GM19043 (cell line): ENCODE data around the gene TFAP2A.

Experiments used
- ATAC-seq: cut with Tn5 transposase; IDR thresholded peaks from one replicate; pipeline ENCODE4 v1.9.1; 2021; ENCODE audit warnings: low read depth; ENCODE audit not compliant: unreplicated experiment

The TFAP2A gene

DNA sequence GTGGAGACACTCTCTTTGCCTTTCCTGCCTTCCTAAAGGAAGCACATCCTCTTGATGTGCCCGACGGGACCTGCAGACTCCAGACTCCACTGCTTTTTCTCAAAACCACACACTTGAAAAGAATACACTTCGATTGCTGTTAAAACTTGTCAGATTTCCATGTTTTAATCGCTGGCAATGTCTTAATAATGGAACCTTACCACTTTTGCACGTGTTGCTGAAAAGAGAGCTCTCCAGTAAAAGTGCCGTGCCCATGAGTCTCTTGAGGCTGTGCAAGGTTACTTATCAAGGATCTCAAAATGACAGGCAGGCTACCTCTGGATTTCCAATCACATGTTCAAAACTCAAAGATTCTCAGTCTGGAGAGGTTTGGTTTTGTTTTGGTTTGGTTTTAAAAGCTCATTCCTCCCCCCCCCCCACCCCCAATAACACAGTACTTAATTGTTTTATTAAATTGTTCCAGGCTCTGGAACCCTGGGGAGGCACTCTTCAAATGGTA is 12.0 kb upstream of the TFAP2A start:
- no peak for ATAC-seq

DNA sequence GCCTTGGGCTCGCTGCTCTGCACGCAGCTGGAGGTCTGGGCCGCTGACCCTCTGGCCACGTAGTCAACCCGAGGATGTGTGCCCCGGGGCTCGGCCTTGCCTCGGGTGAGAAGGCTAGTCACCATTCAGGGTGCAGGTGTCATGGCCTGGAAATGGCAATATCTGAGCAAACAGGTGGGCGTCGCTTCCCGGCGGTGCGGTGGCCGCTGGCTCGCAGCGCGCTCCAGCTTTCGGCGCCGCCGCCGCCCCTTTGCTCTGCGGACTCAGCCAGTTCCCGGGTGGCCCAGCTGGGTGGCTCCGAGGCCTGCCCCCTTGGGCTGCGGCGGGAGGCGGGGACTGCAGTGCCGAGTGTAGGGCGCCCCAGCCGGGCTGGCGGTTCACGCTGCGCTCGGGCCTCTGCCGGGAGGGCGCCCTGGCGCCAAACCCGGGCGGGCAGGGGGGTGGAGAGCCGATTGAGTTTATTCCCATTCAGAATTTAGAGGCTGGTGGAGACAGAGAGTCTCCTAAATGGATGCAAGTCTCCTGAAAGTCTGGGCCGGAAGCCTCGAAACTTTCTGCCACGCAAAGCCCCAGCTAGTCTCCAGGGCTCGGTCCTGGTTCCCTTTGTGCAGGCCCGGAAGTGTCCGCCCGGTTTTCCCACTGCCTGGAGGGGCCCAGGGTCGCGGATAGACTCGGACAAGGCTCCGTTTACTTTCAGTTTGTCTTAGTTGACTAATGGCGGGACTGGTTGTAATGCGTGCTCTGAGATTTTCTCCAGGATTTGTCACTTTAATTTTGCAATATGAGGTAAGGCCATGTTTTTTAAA is 11.3 kb upstream of the TFAP2A start:
- ATAC-seq, result no peak

DNA sequence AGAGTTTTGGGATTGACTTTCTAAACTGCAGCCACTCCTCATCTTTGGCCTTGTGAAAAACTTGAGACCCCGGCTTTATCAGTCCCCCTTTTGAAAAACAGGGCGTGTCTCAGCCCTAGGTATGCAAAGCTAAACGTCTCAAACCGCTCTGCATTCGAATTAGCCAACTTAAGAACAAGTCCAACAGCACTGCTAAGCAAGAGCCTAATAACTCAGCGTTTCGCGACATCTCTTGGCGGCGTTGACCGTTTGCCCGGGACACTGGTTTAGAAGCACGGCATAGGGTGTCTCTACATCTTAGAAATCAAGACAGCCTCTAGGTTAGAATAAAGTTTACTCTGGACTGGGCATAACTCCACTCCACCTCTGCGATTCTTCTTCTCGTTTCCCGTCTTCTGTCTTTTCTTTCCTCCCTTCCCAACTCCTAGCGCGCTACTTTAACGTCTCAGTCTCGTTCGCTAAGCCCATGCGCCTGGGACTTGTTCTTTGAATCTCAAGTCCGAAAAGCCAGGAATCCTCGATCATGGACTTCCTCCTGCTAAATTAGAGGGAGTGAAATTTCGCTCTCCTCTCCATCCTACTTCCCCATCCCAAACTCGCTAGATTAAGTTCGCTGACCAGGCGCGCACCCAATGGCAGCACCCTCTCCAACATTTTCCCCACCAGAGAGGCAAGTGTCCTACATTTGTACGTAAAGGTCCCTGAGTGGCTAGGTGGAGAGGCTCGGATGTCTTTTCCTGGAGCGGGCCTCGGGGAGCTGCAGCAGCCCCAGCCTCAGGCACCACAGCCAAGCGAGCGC is 10.5 kb upstream of the TFAP2A start:
- no peak for ATAC-seq

DNA sequence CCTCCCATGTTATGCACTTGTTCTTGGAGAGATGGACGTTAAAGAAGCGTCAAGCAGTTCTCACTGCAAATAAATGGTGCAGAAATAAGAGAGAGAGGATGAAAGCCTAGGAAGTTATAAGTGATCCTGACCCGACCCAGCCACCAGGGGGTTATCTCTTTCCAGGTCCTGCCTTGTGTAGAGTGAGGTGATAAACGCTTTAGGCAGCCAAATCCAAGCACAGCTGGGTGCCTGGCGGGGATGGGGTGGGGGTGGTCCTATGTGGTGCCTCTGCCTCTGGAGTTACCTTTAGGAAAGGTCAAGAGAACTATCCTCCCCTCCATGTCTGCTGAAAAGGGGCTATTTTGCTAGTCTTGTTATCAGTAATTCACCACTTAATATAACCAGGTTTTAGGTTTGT is 9.2 kb upstream of the TFAP2A start:
- no peak for ATAC-seq

DNA sequence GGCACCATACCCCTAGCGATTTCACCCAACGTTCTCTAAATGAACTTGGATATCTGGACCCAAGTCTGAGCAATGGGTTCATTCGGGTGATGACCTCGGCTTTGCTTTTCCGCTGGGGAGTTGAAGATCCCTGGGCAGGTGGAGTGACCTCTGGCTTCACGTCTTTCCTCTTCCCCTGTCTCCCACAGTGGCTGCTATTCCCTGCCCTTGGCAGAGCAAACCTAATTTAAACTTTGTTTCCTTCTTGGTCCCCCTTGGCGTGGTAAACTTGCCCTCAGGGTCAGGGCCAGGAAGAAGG is 7.8 kb upstream of the TFAP2A start:
- no peak for ATAC-seq

DNA sequence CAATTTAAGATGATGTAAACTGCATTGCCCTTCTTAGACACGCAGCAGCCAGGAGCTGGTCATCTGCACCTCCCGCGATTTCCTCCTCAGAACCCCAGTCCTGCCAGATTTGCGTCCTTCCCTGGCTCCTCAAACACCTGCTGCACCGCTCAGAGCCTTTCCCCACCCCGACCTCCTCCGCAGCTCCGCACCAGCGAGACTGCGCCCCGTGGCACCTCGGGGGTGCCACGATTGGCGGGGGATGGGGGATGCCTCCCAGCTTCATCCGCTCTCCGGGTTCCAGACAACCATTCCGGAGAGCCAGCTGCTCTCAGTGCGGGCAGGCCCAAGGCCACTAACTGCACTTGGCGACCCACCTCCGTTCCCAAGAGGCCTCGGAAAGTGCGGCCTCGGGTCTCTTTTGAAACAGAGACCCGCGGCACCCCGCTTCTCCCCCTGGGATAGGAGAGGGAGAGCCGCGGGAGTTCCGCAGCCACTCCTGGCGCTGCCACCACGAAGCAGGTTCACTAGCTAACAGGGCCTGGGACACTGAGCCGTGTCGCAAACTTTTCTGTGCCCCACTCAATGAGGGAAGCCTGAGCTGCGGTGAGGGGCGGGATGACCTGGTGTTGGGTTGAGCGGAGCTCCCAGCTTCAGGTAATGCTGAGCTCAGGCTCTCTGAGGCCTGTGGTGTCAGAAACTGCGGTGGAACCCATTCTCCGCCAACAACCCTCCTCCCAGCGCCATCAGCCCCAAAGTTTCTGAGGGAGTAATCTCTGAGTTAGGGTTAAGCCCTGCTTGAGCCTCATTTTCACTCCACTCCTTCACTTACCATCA is 7.3 kb upstream of the TFAP2A start:
- ATAC-seq, result no peak

DNA sequence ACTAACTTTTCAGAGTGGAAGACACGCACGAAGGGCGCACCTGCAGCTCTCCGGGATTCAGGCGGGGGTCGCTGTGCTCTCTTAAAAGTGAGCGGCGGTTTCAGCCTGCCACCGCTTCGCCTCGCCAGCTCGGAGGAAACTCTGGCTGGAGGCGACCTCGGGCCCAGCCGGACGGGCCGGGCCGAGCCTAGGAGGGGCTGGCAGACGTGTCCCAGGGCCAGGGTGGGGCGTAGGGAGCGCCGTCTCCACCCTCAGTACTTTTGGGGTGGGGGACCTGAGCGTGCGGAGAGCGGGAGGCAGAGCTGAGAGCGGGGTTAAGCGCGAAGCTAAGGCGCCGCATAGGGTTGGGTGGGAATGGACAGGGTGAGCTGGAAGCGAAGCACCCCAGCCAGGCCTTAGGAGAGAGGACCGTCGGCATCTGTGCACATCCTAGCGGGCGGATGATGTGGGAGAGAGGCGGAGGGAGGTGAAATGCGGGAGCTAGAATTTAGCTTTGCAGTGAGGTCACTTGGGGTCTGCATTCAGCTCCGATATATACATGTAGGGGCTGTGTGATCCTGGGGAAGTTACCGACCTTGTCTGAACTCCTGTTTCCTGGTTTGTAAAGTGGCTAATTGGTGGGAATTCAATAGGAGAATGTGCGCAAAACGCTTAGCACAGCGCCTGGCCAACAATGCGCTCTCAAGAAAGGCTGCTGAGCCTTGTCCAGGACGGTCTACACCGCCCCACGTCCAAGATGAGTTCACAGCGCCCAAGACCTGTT is 6.5 kb upstream of the TFAP2A start:
- ATAC-seq, result no peak

DNA sequence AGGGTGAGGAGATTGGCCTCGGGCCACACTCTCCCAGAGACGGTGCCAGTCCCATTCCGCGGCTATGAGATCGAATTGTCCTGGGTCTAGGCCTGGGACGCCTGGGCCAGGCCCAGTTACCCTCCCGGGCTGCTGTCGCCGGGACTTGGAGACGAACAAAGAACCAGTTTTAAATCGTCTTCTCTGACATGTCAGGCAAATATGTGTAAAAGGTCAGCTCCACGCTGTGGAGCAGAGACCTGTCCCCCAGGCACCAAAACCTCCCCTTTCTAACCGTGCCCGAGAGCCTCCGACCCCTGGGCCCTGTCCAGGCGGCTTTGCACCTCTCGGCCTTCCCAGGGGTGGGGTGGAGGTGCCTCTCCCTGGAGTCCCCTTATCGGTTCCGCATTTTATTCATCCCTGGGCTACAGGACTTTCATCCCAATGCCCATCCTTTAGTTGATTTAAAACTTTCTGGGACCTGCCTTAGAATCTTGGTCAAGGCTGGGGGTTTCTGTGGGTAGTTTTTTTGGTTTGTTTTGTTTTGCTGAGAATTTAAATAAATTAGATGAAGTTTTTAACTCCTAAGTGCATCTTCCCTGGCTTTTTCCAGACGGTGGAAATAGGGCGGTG is 5.8 kb upstream of the TFAP2A start:
- ATAC-seq, result no peak

DNA sequence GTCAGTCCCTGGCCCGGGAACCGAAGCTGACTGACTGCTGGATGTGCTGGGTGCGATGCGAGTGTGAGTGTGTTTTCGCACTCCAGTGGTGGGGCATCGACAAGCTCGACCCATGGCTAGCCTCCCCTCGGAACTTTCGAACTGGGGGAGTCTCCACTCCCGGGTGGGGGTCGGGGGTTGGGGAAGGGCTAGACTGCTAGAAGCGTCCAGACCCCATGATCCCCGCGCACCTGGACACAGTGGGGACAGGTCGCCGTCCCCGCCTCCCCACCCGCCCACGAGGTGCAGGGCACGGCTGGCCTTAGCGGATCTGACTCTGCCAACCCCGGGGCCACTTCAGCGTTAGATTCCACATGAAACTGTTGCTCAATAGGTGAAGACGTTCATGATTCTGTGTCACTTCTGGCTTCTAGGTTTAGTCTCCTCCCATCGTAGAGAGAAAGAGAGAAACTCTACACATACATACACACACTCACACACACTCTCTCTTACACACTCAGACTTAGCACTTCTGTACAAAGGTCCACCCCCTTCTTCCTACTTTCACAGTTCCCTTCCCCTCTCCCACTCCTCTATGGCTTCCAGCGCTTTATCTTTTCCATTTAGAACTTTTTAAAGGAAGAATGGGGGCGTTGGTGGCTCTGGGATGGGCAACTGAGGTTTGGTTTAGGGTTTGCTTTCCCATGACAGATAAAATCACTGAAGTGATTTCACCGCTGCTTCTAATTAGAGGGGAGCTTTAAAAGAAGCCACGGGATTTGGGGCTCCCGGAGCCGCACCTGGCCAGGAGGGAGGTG is 5.1 kb upstream of the TFAP2A start:
- ATAC-seq, result no peak

DNA sequence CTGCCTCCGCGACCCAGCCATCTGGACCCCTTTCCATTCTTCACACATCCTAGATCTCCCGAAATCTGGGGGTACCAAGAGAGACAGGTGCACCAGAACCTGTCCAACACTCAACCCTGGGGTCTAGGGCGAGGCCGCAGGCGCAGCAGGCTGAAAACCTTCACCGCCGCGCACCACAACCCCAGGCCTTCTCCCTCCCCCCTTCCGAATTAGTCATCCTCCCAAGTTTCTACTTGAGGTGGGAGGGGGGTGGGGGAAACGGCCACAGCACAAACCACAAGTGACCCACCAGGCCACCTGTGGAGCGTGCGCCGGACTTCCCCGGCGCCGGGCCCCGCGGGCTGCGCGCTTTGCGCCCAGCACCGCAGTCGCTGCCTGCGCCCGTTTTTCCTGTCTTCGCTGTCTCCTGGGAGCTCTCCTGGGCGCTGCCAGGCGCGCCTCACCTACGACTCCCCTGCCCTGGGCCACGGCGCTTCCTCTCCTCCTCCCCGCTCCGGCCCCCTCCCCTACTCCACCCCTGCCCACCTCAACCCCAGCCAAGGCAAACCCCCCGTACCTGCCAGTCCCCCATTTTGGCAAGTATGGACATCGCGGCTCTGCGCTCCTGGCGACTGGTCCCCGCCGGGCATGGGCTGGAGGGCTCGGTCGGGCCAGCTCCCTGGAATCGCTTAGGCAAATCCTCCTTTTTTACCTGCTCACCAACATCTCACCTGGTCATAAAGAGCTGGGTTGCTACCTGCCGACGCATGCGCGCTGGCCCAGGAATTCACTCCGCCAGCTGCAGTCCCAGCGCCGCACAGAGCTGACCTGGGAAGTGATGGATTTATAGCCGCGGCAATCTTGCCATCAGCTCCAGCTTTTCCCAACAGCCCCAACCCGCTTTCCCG is 4.2 kb upstream of the TFAP2A start:
- ATAC-seq, result no peak

DNA sequence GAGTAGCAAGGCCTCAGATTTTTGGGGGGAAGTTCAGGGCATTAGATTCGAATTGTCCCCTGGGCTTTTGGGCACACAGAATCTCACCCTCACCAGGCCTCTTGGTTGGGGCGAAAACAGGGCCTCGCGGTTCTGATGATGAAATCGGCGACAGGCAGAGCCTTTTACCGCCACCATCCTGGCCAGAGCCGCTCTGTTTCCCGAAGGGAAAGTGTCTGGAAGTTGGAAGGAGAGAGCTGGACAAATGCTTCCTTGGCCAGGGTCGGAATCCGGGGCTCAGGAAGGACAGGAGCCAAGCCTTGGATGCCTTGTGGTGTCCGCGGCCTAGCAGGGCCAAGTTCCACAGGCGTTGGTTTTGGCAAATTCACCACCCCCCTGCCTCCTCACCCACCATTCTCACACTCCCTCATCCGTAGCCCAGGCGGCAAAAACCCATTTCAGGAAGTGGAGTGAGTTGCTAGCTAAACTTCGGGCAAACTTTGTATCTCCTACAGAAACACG is 3.5 kb upstream of the TFAP2A start:
- no peak for ATAC-seq

DNA sequence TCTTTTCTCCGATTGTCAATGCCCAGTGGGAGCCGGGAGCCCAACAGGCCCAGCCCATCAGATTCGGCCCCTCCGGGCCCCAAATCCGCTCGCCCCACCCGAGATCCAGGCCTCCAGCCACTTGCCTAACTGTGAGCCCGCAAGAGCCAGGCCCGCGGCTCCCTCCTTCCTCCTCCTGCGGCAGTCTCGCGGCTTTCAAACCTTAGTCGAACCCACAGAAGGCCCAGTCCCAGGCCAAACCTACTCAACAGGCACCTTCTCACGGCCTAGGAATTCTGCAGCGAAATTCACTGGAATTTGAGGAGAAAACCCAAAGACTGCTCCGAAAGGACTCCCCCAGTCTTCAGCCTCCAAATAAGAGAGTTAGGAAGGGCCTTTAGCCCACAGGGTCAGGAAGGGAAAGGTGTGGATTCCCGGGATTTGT is 2.8 kb upstream of the TFAP2A start:
- no peak for ATAC-seq

DNA sequence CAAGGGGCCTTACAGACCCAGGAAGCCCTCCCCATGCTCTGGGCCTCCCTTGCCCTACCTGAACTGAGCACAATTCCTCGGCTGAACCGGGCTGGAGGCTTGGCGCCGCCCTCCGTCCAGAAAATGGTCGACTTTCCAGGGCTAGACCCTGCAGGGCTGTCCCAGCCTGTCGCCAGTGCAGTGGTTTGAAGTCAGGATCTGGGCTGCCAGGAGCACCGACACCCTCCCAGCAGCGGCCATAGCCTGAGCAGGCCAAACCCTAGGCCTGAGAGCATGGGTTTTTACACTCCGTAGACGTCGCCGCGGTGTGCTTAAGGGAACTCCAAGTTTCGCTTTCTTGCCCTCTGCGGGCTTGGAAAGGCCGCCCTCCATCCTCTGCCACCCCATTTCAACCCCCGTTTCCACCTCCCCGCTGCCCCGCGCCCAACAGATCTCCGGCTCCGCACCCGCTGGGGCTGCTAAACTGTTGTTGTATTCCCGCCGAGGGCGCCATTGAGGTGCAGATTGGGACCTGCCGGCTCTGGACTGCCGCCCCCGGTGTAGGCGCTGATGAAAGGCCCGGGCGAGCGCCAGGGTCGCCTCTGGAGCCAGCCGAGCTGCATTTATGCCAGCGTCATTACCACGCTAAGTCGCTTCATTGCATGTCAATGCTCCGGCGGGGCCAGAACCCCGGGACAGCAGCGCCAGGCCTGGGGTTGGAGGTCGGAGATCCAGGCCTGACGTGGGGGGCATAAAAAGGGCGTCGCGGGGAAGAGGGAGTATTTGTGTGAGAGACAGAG is 2.2 kb upstream of the TFAP2A start:
- no peak for ATAC-seq

DNA sequence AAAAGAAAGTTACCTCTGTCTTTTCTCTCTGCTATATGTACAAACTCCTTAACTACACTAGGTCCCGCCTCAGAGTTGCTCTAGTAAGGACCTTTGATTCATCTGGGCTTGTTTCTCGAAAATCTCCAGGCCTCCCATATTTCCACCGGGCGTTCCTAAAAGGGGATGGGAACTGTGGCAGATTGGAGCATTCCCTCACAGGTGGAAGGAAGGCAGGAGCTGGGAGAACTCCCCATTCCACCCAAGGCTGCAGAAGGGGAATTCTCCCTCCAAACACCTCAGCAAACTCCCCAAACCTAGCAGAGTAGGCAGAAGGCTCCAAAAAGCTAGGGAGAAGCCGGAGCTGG is 1.6 kb upstream of the TFAP2A start:
- ATAC-seq, result no peak

DNA sequence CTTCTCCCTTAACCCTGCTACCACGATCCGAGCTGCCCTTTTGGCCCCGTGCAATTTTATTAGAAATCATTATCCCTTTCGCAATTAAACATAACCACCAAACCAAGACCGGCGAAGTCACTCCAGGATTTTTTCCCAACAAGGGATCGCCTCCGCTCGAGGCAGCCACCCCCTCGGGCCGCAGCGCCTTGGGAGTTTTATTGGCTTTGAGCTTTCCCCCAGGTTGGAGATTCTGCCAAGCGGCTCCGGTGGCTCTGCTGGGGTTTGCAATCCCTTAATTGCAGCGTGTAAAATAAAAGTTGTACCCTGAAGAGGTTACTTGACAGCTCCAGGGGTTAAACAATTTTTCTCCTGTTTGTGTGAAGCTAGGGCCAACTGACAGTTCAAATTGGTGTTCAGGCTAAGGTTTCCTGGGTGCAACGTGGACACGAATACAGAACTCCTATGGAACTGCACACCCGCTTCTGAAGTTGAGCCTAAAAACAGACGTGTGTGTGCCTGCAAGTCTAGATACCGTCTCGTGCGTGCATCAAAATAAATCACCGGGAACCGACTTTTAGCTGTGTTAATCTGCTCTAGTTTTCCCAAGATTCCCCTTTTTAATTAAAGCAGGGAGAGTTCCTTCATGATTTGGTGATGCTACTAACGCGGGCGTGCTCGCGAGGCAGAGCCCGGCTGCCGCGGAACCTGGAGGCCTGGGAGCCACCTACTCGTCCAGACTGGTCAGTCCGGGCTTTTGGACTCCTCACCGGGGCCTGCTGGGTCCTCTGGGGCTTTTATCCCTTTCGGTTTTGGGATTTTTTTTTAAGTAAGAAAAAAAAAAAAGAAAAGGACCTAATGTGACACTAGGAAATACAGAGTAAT is 975 bp upstream of the TFAP2A start:
- ATAC-seq, result no peak
